Activated T-cell treated with anti-CD3 and anti-CD28 coated beads, Interleukin-2, amount 50 U/mL, for 72 hours (primary cell): ENCODE data around the gene SAMD4A. TPM values are rescaled to one million over a fixed set of nuclear protein-coding genes. Genes with fewer than 3 reads are reported as not detected.

Experiments
- ATAC-seq, 2 donors: fragments of 150-1000 bp; cut with Tn5 transposase; replicated peaks in 1 of 2; 2 replicates each; pipeline ENCODE4 v1.10.0; 2021; ENCODE audit warnings: moderate library complexity in 2 of 2, mild to moderate bottlenecking in 1 of 2
- DNase-seq, 2 donors: peaks; one replicate each; pipeline ENCODE4 v3.0.0; 2021 to 2022; ENCODE audit warnings: mixed read lengths in 1 of 2
- H3K27ac Mint-ChIP-seq: one replicate; pipeline ENCODE4 v1.8.0; 2022; ENCODE audit warnings: mild to moderate bottlenecking, moderate library complexity, mixed read lengths
- H3K27me3 Mint-ChIP-seq: one replicate; pipeline ENCODE4 v1.8.0; 2022; ENCODE audit warnings: low read depth, mixed read lengths
- H3K36me3 Mint-ChIP-seq, 2 donors: one replicate each; pipeline ENCODE4 v1.8.0; 2022; ENCODE audit warnings: mixed read lengths in 2 of 2, mild to moderate bottlenecking in 1 of 2; ENCODE audit not compliant: insufficient read depth in 2 of 2
- H3K4me1 Mint-ChIP-seq: one replicate; pipeline ENCODE4 v1.8.0; 2022; ENCODE audit warnings: low read depth, mixed read lengths
- H3K4me3 Mint-ChIP-seq, 2 donors: one replicate each; pipeline ENCODE4 v1.8.0; 2022; ENCODE audit warnings: mild to moderate bottlenecking in 2 of 2, mixed read lengths in 2 of 2, moderate library complexity in 2 of 2
- H3K9me3 Mint-ChIP-seq, 2 donors: one replicate each; pipeline ENCODE4 v1.8.0; 2022; ENCODE audit warnings: mixed read lengths in 2 of 2
- total RNA-seq, 2 donors: library from RNA; stranded (reverse); gene quantifications; one replicate each; pipeline ENCODE4 v1.2.3, GENCODE V29; 2022

Gene SAMD4A
- total RNA-seq, 2 donors from 2014 or later = 8.2 to 10.1 TPM

DNA sequence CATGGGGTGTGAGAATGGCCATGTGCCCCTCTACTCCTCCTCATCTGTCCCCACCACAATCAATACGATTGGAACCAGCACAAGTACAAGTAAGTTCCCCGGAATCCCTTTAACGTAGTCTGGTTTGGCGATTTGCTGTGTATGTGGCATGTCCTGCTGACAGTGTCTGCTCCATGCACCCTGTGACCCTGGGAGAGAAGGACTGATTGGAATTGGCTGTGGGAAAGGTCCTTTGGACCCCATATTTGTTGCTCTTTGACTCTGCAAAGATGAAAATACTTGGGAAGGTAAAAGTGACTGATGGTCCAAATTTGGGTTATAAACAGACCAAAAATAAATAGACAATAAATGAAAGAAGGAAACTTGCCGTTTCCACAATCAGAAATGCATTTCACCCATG is 135.6 kb downstream of the SAMD4A start:
- peaks cover 20% of the 10 kb centered on the region for H3K27me3 Mint-ChIP-seq
- H3K27ac Mint-ChIP-seq = no peak overlapping the region
- DNase-seq (no peak), ATAC-seq (no peak)
- H3K4me3 Mint-ChIP-seq = no peak overlapping the region
- H3K4me1 Mint-ChIP-seq = peaks cover 11% of the 10 kb centered on the region
- no peaks in the 10 kb centered on the region for H3K36me3 Mint-ChIP-seq
- no peaks in the 10 kb centered on the region for H3K9me3 Mint-ChIP-seq

DNA sequence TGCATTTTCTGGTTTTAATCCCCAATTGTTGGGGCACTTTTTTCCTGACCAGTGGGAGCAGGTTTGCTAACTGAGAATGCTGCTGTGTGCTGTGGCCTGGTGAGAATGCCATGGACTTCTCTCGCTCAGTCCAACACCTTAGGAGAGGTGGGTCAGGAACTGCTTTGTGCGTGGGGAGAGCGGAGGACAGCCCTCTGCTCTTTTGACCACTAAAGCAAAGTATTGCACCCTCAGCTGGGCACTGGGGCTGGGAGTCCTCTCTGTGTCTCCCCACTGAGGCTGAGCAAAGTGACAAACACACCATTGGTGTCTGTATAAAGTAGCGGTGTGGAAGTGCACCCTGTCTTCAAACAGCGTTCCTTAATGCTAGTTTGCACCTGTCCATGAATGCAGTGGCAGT is 136.2 kb downstream of the SAMD4A start:
- H3K27me3 Mint-ChIP-seq = peaks cover 20% of the 10 kb centered on the region
- H3K27ac Mint-ChIP-seq = no peak overlapping the region
- H3K4me1 Mint-ChIP-seq = peaks cover 11% of the 10 kb centered on the region
- H3K36me3 Mint-ChIP-seq = no peaks in the 10 kb centered on the region
- ATAC-seq (no peak), DNase-seq (no peak)
- no peak overlapping the region for H3K4me3 Mint-ChIP-seq
- H3K9me3 Mint-ChIP-seq = no peaks in the 10 kb centered on the region

DNA sequence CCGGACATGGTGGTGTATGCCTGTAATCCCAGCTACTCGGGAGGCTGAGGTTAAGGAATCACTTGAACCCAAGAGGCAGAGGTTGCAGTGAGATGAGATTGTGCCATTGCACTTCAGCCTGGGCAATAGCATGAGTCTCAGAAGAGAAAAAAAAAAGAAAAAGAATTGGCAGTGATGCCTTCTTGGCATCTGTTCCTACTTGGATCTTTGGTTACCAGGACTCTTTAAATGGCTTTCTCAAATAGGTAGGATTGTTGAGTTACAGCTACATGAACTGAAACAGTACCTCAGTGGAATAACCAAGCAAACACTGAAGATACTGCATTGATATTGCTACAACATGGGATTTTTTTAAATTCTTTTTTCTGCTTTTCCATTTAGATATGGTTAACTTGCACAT is 136.8 kb downstream of the SAMD4A start:
- no peak overlapping the region for H3K27ac Mint-ChIP-seq
- no peak for DNase-seq
- no peaks in the 10 kb centered on the region for H3K9me3 Mint-ChIP-seq
- no peak overlapping the region for H3K4me3 Mint-ChIP-seq
- no peaks in the 10 kb centered on the region for H3K36me3 Mint-ChIP-seq
- ATAC-seq = no peak
- peaks cover 16% of the 10 kb centered on the region for H3K27me3 Mint-ChIP-seq
- peaks cover 11% of the 10 kb centered on the region for H3K4me1 Mint-ChIP-seq

DNA sequence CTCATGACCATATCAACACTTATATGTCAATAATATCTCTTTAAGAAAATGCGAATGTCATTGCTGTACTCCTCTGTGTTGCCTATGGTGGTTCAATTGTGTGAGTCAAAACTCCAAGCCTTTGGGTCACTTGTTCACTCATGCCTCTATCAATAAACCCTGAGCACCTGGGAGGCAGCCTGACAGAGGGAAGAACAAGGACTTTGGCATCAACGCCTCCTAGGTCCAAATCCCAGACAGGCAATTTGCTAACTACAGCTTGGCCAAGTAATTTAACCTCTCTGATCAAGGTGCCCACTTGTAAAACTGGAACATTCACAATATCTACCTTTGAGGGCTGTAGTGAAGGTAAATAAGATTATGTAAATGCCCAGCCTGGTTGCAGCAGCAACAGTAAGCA is 137.8 kb downstream of the SAMD4A start:
- Mint-ChIP-seq H3K4me3 (no peak overlapping the region), H3K9me3 (no peaks in the 10 kb centered on the region), H3K27ac (no peak overlapping the region), H3K27me3 (peaks cover 8% of the 10 kb centered on the region), H3K36me3 (no peaks in the 10 kb centered on the region), H3K4me1 (peaks cover 11% of the 10 kb centered on the region)
- ATAC-seq (no peak), DNase-seq (no peak)

DNA sequence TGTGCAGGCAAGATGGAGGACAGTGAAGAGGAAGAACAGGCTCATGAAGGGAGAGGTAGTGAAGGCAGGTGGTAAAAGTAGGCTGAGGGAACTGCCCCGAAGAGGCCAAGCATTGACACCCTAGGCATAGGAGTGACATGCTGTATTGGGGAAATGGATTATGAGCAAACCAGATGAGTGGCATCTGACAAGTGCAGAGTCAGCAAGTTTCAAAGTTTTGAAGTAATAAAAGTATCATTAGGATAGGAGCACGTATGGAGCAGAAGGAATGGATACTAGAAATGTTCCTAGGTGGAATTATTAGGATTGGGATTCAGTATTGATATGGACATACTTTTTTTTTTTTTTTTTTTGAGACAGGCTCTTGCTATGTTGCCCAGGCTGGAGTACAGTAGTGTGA is 139.8 kb downstream of the SAMD4A start:
- H3K27ac Mint-ChIP-seq = no peak overlapping the region

DNA sequence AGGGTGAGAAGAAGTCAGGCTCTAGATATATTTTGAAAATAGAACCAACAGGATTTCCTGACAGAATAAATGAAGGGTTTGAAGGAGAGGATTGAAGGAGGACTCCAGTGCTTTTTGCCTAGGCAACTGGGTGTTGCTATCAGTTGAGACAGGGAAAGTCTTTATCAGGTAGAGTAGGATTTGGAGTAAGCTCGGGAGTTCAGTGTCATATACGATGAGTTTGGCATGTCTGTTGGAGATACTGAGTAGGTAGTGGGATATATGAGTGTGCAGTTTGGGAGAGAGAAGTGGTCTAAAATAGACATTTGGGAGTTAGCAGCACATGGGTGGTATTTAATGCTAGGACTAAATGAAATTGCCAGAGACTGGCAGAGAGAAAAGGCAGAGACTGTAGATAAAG is 141.2 kb downstream of the SAMD4A start:
- ATAC-seq (no peak), DNase-seq (no peak)
- Mint-ChIP-seq H3K4me1 (peaks cover 11% of the 10 kb centered on the region), H3K4me3 (no peak overlapping the region), H3K27ac (no peak overlapping the region), H3K9me3 (no peaks in the 10 kb centered on the region), H3K27me3 (no peaks in the 10 kb centered on the region), H3K36me3 (peaks cover 3 to 8% of the 10 kb centered on the region in 2 donors)

More for the DNA sequence above, 139.8 kb downstream of the SAMD4A start:
- ATAC-seq (no peak), DNase-seq (no peak)
- H3K36me3 Mint-ChIP-seq = peaks cover 3 to 7% of the 10 kb centered on the region in 2 donors
- H3K27me3 Mint-ChIP-seq = no peaks in the 10 kb centered on the region
- H3K9me3 Mint-ChIP-seq = no peaks in the 10 kb centered on the region
- peaks cover 8% of the 10 kb centered on the region for H3K4me1 Mint-ChIP-seq
- no peak overlapping the region for H3K4me3 Mint-ChIP-seq

DNA sequence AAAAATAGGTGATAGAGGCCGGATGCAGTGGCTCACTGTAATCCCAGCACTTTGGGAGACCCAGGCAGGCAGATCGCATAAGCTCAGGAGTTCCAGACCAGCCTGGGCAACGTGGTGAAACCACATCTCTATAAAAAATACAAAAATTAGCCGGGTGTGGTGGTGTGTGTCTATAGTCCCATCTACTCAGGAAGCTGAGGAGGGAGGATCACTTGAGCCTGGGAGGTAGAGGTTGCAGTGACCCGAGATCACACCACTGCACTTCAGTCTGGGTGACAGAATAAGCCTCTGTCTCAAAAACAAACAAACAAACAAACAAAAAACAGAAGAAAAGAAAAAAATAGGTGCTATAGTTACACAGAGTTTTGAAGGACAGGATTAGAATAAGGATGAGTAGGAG is 142.1 kb downstream of the SAMD4A start:
- Mint-ChIP-seq H3K36me3 (peaks cover 3 to 8% of the 10 kb centered on the region in 2 donors), H3K27ac (no peak overlapping the region), H3K4me1 (peaks cover 11% of the 10 kb centered on the region), H3K27me3 (no peaks in the 10 kb centered on the region), H3K4me3 (no peak overlapping the region), H3K9me3 (no peaks in the 10 kb centered on the region)
- DNase-seq (no peak), ATAC-seq (no peak)

DNA sequence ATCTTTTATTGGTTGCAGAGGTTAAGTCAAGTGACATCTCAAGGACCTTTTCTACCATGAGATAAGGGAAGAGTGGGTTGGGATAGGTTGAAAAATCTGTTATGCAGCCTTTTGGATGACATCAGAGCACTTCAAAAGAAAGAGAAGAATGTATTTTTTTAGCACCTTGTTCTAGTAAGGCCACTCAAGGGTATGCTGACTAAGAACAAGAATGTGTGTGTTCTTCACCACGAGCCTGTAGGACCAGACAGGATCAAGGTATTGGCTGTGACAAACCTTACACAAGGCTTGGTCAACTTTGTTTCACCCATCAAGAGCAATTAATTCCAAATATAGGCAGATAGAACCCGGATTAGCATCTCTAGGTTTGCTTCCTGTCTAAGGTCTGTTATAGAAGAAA is 142.5 kb downstream of the SAMD4A start:
- Mint-ChIP-seq H3K4me3 (peak overlapping the region in 1 of 2 donors; percentile 25), H3K9me3 (no peaks in the 10 kb centered on the region), H3K36me3 (peaks cover 3 to 8% of the 10 kb centered on the region in 2 donors), H3K27ac (no peak overlapping the region), H3K4me1 (peaks cover 11% of the 10 kb centered on the region), H3K27me3 (no peaks in the 10 kb centered on the region)
- peak in 1 of 2 donors; percentile 33 for DNase-seq
- ATAC-seq = peak; percentile 96 to 98

DNA sequence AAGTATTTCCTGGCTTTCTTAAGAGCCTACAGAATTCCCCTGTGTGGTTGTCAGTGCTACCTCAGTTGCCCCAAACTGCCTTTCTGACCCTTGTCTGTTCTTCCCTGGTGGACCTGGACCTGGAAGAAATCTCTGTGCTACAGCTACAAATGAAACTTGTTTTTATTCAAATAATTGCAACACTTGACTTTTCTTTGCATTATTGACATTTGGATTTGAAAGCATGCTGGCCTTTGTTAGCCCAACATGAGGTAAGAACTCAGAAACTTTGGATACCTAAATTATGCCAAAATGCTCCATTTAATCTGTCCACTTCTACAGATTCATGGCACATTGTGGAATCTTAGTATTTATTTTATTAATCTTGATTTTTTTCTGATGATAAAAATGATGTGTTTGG is 142.9 kb downstream of the SAMD4A start:
- DNase-seq (no peak), ATAC-seq (no peak)
- H3K27ac Mint-ChIP-seq = no peak overlapping the region
- H3K27me3 Mint-ChIP-seq = no peaks in the 10 kb centered on the region
- H3K9me3 Mint-ChIP-seq = no peaks in the 10 kb centered on the region
- H3K4me1 Mint-ChIP-seq = peaks cover 11% of the 10 kb centered on the region
- H3K4me3 Mint-ChIP-seq = no peak overlapping the region
- H3K36me3 Mint-ChIP-seq = peaks cover 3 to 8% of the 10 kb centered on the region in 2 donors

DNA sequence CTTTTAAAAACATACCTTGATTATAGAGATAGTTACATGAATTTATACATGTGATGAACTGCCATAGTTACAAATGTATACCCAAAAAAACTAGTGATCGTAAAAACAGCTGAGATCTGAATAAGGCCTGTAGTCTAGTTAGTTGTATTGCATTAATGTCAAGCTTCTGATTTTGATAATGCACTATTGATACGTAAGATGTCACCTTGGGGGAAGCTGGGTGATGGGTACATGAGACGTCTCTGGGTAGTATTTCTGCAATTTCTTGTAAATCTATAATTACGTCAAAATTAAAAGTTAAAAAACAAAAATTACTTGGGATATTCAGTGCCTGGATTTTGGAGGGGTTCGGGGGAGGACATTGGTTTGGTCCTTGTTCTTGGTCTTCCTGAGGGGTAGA is 144.4 kb downstream of the SAMD4A start:
- DNase-seq (no peak), ATAC-seq (no peak)
- no peak overlapping the region for H3K27ac Mint-ChIP-seq
- H3K36me3 Mint-ChIP-seq = peaks cover 3 to 8% of the 10 kb centered on the region in 2 donors
- H3K4me3 Mint-ChIP-seq = no peak overlapping the region
- no peaks in the 10 kb centered on the region for H3K9me3 Mint-ChIP-seq
- peaks cover 11% of the 10 kb centered on the region for H3K4me1 Mint-ChIP-seq
- H3K27me3 Mint-ChIP-seq = no peaks in the 10 kb centered on the region

DNA sequence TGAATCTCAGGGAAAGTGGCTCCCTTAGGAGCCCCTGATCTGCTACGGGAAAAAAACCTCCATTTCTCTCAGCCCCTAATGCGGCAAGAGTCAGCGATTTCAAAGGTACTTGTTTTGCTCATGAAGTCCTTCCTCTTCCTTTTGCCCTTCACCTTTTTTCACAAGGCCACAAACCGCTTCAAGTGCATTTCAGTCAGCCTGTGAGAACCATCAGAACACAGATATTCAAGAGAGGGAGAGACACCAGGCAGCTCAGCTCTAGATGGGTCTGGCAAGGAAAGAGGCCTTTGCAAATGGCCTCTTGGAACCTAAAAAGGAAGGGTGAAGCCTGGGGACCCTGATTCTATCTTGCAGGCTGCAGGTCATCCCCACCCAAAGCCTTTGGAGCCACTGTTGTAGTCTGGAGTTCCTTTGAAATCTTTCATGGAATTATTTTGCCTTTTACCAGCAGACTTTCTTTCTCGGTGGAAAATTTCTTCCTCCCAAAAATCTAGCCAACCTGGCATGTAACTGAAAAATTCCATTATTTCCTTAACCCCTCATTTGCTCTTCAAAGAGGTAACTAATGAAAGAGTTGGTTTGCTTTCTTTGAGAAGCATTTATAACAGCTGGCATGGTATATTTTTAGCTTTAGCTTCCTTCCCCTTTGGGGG is 145.0 kb downstream of the SAMD4A start:
- no peak overlapping the region for H3K4me3 Mint-ChIP-seq
- H3K27me3 Mint-ChIP-seq = no peaks in the 10 kb centered on the region
- DNase-seq (no peak), ATAC-seq (peak in 1 of 2 donors; percentile 20)
- no peaks in the 10 kb centered on the region for H3K9me3 Mint-ChIP-seq
- peaks cover 11% of the 10 kb centered on the region for H3K4me1 Mint-ChIP-seq
- H3K27ac Mint-ChIP-seq = no peak overlapping the region
- peaks cover 3 to 8% of the 10 kb centered on the region in 2 donors for H3K36me3 Mint-ChIP-seq

DNA sequence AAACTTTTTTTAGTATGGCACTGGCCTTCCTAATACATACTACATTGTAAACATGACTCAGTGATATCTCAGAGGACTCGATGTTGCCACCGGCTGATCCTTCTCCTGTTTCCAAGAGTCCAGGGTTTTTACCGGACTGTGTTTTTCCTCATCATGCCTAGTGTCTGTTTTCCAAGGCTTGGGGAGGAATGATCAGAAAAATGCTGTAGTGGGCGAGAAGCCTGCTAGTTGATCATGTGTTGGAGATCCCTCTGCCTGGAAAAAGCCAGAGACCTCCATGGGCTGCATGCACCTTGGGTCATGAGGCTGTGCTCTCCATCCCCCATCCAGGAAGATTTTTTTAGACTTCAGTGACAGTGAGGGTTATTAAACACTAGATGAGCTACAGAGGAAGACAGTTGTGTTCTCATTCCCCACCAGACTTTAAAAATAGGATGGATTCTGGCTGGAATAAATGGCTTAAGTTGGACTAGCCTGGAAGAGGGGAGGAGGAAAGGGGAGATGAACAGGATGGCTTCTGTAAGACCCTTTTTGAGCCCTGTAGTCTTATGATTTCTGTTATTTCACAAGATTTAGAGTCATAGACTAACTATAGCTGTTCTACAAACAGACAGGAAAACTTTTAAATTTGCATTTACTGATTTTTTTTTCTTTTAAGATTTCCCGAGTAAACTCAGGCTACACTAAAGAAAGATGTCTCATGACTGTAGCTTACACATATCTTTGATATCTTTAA is 145.7 kb downstream of the SAMD4A start:
- Mint-ChIP-seq H3K9me3 (no peaks in the 10 kb centered on the region), H3K36me3 (peaks cover 3 to 8% of the 10 kb centered on the region in 2 donors), H3K27me3 (no peaks in the 10 kb centered on the region), H3K4me3 (no peak overlapping the region), H3K4me1 (peaks cover 11% of the 10 kb centered on the region), H3K27ac (no peak overlapping the region)
- ATAC-seq (no peak), DNase-seq (no peak)

DNA sequence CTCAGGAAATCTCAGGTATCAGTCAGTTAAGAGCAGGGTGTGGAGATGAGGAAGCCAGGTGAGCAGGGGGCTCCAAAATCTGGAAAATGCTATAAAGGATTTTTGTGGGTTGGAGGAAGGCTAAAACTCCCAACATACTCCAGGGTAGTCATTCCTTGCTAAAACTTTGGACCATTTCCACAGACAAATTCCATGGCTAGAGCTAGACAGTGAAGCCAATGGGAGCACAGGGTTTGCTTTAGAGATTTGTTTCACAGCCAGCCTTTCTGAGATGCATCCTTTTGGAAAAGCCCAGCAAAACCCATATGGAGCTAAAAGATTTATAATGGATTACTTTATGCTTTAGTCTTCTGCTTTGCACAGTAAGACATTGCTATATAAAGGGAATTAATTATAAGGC is 146.5 kb downstream of the SAMD4A start:
- DNase-seq (no peak), ATAC-seq (no peak)
- Mint-ChIP-seq H3K4me3 (no peak overlapping the region), H3K27me3 (no peaks in the 10 kb centered on the region), H3K36me3 (peaks cover 3 to 8% of the 10 kb centered on the region in 2 donors), H3K4me1 (peaks cover 11% of the 10 kb centered on the region), H3K9me3 (no peaks in the 10 kb centered on the region), H3K27ac (no peak overlapping the region)
